Left ventricle myocardium inferior (tissue), 1 donor: ENCODE measurements around the gene ZKSCAN2. TPM values are rescaled to one million over a fixed set of nuclear protein-coding genes. Genes with fewer than 3 reads are reported as not detected.

ENCODE experiments used
- DNase-seq: peaks from one replicate; pipeline ENCODE4 v3.0.0-alpha.2; 2020
- H3K27ac ChIP-seq: fragments of 200-600 bp; replicated peaks from 2 replicates; pipeline ENCODE4 v1.8.0; 2021
- H3K27me3 ChIP-seq: fragments of 200-600 bp; 2 replicates; pipeline ENCODE4 v1.8.0; 2021; ENCODE audit warnings: low read depth
- H3K36me3 ChIP-seq: fragments of 200-600 bp; 2 replicates; pipeline ENCODE4 v1.8.0; 2021
- H3K4me1 ChIP-seq: fragments of 200-600 bp; 2 replicates; pipeline ENCODE4 v1.8.0; 2021
- H3K4me3 ChIP-seq: fragments of 200-600 bp; 2 replicates; pipeline ENCODE4 v1.8.0; 2021; ENCODE audit warnings: mild to moderate bottlenecking, moderate library complexity
- H3K9me3 ChIP-seq: fragments of 200-600 bp; replicated peaks from 2 replicates; pipeline ENCODE4 v1.8.0; 2021
- CTCF ChIP-seq: fragments of 200-600 bp; IDR thresholded peaks from 2 replicates; pipeline ENCODE4 v1.8.0; 2021; ENCODE audit warnings: antibody characterized with exemption, mild to moderate bottlenecking, borderline replicate concordance
- intact Hi-C: fragments of 100-400 bp; cut with micrococcal nuclease; formaldehyde crosslinking; loops from one replicate; pipeline ENCODE4 v1.11.0; 2022
- total RNA-seq: library from RNA; stranded (reverse); fragmentation: NEBNext Ultra II Directional; extraction: Animal tissue kit (Norgen Biotek cat#: 25700); gene quantifications from one replicate; pipeline ENCODE4 v1.2.1, GENCODE V29; 2021
- donor health status: DM: no; HTN: yes; CAD: no; lungs with severe emphysema.

Gene ZKSCAN2
- total RNA-seq, 1 donor from 2014 or later: 4.4 TPM

- Histone ChIP-seq H3K27me3 (peaks cover 11% of the 10 kb centered on the region), H3K9me3 (peaks cover 9% of the 10 kb centered on the region), H3K4me1 (peaks cover 5% of the 10 kb centered on the region), H3K36me3 (no peaks in the 10 kb centered on the region), H3K4me3 (no peak overlapping the region), H3K27ac (no peak overlapping the region)
- intact Hi-C loops: no loop called here
- DNase-seq: no peak
- TF ChIP-seq CTCF: no peak
Observed at GRCh38 chr16:25213709-25214397, 43.8 kb downstream of the ZKSCAN2 start.

- H3K4me3 ChIP-seq: no peak overlapping the region
- H3K9me3 ChIP-seq: peaks cover 9% of the 10 kb centered on the region
- intact Hi-C loops: no loop called here
- H3K27me3 ChIP-seq: peaks cover 11% of the 10 kb centered on the region
- H3K27ac ChIP-seq: no peak overlapping the region
- no peak for DNase-seq
- TF ChIP-seq CTCF: no peak
- H3K36me3 ChIP-seq: no peaks in the 10 kb centered on the region
- H3K4me1 ChIP-seq: peaks cover 5% of the 10 kb centered on the region
Observed at GRCh38 chr16:25212636-25213035, 45.0 kb downstream of the ZKSCAN2 start.

GRCh38 chr16:25210758-25211157, 46.9 kb downstream of the ZKSCAN2 start:
- H3K4me3 ChIP-seq: no peak overlapping the region
- intact Hi-C loops: no loop called here
- no peak for TF ChIP-seq CTCF

GRCh38 chr16:25199457-25199856, 58.2 kb downstream of the ZKSCAN2 start:
- no peak overlapping the region for H3K4me3 ChIP-seq
- intact Hi-C loops: no loop called here
- H3K36me3 ChIP-seq: no peaks in the 10 kb centered on the region
- H3K27me3 ChIP-seq: no peaks in the 10 kb centered on the region
- no peak overlapping the region for H3K27ac ChIP-seq
- H3K4me1 ChIP-seq: no peaks in the 10 kb centered on the region
- TF ChIP-seq CTCF: no peak
- no peaks in the 10 kb centered on the region for H3K9me3 ChIP-seq
- DNase-seq: no peak

More at GRCh38 chr16:25210758-25211157, 46.9 kb downstream of the ZKSCAN2 start:
- no peaks in the 10 kb centered on the region for H3K27me3 ChIP-seq
- H3K9me3 ChIP-seq: peaks cover 9% of the 10 kb centered on the region
- H3K36me3 ChIP-seq: no peaks in the 10 kb centered on the region
- no peak for DNase-seq
- no peak overlapping the region for H3K27ac ChIP-seq
- peaks cover 5% of the 10 kb centered on the region for H3K4me1 ChIP-seq

GRCh38 chr16:25198021-25198420, 59.6 kb downstream of the ZKSCAN2 start:
- Histone ChIP-seq H3K9me3 (no peaks in the 10 kb centered on the region), H3K27me3 (no peaks in the 10 kb centered on the region), H3K36me3 (no peaks in the 10 kb centered on the region), H3K4me3 (no peak overlapping the region), H3K4me1 (no peaks in the 10 kb centered on the region), H3K27ac (no peak overlapping the region)
- intact Hi-C loops: no loop called here
- no peak for TF ChIP-seq CTCF
- no peak for DNase-seq
